NCI-H2029 treated with DMSO at 0.1 percent for 48 hours (cell line): ENCODE measurements around the gene ZNF835.
"Not testable (repeated sequence)": the region's sequence is repeated elsewhere in the genome, so short reads cannot be mapped to it uniquely, and the experiment has no call there.

ENCODE experiments used
- DNase-seq: peaks from one replicate; lab custom pipeline; 2025; lab: John Stamatoyannopoulos, UW

The ZNF835 gene

GRCh38 chr19:56671613-56671994 is at the start of gene ZNF835:
TSS of gene ZNF835 (minus strand) at chr19:56671757. CDS start at chr19:56665198, 6,559 bp downstream.
- no peak for DNase-seq

GRCh38 chr19:56720281-56720680 is 48.7 kb upstream of the ZNF835 start:
- DNase-seq = no peak

GRCh38 chr19:56718231-56718630 is 46.7 kb upstream of the ZNF835 start:
- DNase-seq = no peak

- DNase-seq = no peak
Measured at GRCh38 chr19:56712611-56713276, 41.2 kb upstream of the ZNF835 start.

- DNase-seq = no peak
Measured at GRCh38 chr19:56710437-56710836, 38.9 kb upstream of the ZNF835 start.

GRCh38 chr19:56707821-56708220 is 36.3 kb upstream of the ZNF835 start:
- no peak for DNase-seq

GRCh38 chr19:56705939-56706338 is 34.4 kb upstream of the ZNF835 start:
- no peak for DNase-seq

GRCh38 chr19:56701895-56702294 is 30.3 kb upstream of the ZNF835 start:
- DNase-seq = no peak

GRCh38 chr19:56699552-56699951 is 28.0 kb upstream of the ZNF835 start:
- no peak for DNase-seq

GRCh38 chr19:56692206-56692895 is 20.8 kb upstream of the ZNF835 start:
- no peak for DNase-seq

GRCh38 chr19:56690670-56691069 is 19.1 kb upstream of the ZNF835 start:
- no peak for DNase-seq

- no peak for DNase-seq
Measured at GRCh38 chr19:56689198-56689597, 17.6 kb upstream of the ZNF835 start.

- DNase-seq = no peak
Measured at GRCh38 chr19:56687031-56687430, 15.5 kb upstream of the ZNF835 start.

GRCh38 chr19:56683116-56683515 is 11.6 kb upstream of the ZNF835 start:
- no peak for DNase-seq

GRCh38 chr19:56681702-56682101 is 10.1 kb upstream of the ZNF835 start:
- no peak for DNase-seq

GRCh38 chr19:56678205-56678604 is 6.6 kb upstream of the ZNF835 start:
- DNase-seq = no peak

GRCh38 chr19:56672610-56673009 is 1.1 kb upstream of the ZNF835 start:
- not testable (repeated sequence) for DNase-seq

GRCh38 chr19:56670961-56671612 is 470 bp downstream of the ZNF835 start:
- DNase-seq = no peak

GRCh38 chr19:56670401-56670960 is 1.1 kb downstream of the ZNF835 start:
- DNase-seq = no peak

- DNase-seq = no peak
Measured at GRCh38 chr19:56668676-56669075, 2.9 kb downstream of the ZNF835 start.

GRCh38 chr19:56667311-56667870 is 4.2 kb downstream of the ZNF835 start:
- DNase-seq = no peak

GRCh38 chr19:56664511-56664910 is 7.0 kb downstream of the ZNF835 start:
- DNase-seq = no peak
